Activated T-cell treated with anti-CD3 and anti-CD28 coated beads, Interleukin-2, amount 50 U/mL, for 48 hours (primary cell): ENCODE measurements around the gene HBP1.
A peak's percentile ranks its signal among the peaks of the same experiment; 100 is the strongest.
"Not testable (repeated sequence)": the region's sequence is repeated elsewhere in the genome, so short reads cannot be mapped to it uniquely, and the experiment has no call there.

Experiments used
- DNase-seq, 2 experiments: peaks; one replicate each; pipeline ENCODE4 v3.0.0-alpha.2; 2020

HBP1 gene

DNA sequence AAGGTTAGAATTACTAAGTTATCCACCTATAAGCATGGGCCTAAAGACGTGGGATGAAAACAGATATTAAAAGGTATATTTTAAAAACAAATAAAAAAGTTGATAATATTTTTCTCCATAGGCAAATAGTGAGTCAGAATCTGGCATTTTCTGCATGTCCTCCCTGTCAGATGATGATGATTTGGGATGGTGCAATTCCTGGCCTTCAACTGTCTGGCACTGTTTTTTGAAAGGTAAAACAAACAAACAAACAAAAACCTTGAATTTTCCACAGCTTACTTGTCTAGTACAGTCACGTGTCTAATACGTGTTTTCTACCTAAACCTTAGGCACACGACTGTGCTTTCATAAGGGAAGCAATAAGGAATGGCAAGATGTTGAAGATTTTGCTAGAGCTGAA lies 17.4 kb downstream of the HBP1 start:
- DNase-seq, result no peak

- no peak for DNase-seq
These were observed 19.0 kb downstream of the HBP1 start for GRCh38 chr7:107187774-107188173.

- DNase-seq, result no peak
These were observed 21.3 kb downstream of the HBP1 start for GRCh38 chr7:107190090-107190489.

DNA sequence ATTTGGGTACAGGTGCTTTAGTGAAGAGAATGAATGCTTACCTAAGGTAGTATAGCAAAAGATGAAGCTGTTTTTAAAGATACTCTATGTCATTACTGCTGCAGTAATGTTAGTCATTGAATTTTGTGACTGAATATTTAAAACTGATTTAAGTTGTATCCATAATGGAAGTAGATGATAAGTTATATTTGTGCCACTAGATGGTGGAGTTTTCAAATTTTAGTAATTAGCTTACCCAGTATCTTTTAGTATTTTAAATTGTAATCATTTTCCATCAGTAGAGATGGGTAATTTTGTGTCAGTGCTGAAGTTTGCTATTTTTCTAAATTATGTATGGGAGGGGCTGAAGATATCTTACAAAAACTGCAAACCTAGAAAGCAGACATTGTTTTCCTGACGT lies 25.2 kb downstream of the HBP1 start:
- DNase-seq, result no peak

DNA sequence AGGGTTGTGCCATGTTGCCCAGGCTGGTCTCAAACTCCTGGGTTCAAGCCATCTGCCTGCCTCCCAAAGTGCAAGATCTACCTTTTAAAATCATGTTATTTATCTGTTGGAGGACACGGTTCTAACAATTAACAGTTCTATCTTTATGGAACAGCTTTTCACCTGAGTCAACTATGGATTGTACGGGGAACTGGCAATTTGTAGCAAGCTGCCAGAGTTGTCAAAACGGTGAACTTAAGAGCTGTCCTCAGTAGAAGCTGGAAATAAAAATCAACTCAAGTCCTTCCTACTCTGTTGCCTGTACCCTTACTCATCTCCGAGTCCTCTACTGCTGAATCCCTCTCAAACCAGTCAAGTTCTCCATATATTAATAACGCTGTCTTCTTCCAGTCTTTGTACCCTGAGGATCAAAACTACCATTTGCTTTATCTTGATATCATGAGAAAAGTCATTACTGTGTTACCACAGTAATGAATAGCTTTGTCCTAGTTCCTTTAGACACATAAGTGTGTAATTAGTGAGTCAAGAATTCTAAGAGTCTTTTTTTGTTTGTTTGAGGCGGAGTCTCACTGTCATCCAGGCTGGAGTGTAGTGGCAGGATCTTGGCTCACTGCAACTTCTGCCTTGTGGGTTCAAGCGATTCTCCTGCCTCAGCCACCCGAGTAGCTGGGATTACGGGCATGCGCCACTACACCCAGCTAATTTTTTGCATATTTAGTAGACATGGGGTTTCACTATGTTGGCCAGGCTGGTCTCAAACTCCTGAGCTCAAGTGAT lies 28.2 kb downstream of the HBP1 start:
- no peak for DNase-seq

GRCh38 chr7:107201795-107202450 lies 33.1 kb downstream of the HBP1 start:
- peak; percentile 35 to 45 for DNase-seq

- DNase-seq, result no peak
These were observed 34.8 kb downstream of the HBP1 start for GRCh38 chr7:107203607-107204006.

DNA sequence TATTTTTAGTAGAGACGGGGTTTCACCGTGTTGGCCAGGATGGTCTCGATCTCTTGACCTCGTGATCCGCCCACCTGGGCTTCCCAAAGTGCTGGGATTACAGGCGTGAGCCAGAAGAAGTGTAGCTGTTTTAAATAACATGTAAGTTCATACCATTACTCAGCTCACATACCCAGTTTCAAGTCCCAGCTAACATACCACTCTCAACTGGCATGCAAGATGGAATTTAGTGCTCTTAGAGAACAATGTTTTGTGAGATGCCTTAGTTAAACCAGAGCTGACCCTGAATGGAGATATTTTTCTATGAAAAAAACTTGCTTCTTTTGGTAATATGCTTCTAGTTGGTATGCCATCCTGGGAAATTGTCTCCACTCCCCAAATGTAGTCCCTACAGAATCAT lies 37.3 kb downstream of the HBP1 start:
- no peak for DNase-seq

- no peak for DNase-seq
These were observed 37.9 kb downstream of the HBP1 start for GRCh38 chr7:107206706-107207105.

DNA sequence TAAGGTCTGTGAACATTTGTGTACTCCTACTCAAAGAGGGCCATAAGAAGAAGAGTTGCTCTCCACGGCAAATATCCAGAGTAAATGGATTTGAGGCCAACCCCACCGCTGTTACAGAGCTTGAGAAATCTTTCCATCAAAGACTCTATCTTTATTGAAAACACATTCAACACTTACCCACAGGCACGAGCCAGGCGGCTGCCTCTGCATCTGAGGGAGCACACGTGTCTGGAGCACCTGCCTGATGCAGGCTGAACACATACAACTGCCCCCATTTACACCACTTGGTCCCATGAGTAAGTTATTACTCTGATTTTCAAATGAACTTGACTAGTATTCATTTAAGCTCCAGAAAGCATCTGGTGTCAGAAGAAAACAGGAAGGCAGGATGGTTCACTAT lies 38.7 kb downstream of the HBP1 start:
- no peak for DNase-seq

DNA sequence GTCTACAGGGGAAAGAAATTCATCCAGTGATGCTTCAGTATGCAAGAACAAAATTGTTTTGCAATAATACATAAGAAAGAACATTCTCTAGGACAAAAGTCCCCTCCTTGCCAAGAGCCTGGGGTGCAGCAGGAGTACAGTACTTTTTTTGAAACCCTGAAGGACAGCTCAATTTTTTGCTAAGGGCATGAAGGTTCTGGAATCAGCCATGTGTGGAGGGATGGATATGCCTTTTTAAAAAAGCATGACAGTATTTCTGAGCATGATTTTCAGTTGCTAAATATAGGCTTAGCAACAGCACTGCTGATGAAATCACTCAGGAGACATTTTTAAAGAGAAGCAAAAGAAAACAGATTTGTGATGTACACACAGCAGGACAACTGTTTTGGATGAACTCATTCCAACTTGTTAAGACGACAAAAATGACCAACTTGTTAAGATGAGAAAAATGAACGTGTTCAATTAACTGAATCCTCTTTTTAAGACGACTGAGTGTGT lies 39.3 kb downstream of the HBP1 start:
- DNase-seq, result no peak

DNA sequence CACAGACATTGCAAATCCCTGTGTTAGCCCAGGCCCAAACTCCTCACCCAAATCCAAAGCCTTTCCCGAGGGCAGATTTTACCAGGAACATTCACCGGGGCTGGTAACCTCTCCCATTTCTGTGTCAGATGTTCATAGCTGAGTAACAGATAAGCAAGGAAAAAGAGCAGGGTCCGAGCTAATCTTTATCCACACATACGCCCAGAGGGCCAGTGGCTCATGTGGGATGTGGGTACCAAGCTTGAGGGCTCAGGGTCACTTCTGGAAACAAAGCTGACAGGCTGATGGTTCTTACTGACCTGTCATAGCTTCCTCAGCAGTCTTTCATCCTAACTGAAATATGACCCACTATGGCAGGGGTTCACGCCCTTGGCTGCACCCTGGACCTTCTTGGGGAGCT lies 39.8 kb downstream of the HBP1 start:
- DNase-seq, result no peak

DNA sequence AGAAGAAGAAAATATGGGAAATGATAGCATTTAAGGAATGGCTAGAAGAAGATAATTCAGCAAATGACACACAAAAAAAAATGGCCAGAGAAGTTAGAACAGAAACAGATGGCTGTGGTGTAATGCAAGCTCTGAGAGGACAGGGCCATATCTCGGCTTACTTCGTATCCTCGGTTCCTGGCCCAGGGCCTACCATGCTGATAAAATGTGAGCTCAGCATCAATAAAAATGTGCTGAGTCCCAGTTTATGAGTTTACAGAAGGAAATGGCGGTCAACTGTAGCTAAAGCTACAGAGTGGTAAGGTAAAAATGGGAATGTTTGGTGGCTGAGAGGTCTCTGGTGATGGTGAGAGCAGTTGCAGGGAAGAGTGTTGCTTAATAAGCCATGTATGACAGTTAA lies 40.8 kb downstream of the HBP1 start:
- no peak for DNase-seq

- no peak for DNase-seq
These were observed 41.6 kb downstream of the HBP1 start for GRCh38 chr7:107210400-107210799.

- DNase-seq, result no peak
These were observed 43.9 kb downstream of the HBP1 start for GRCh38 chr7:107212725-107213124.

- no peak for DNase-seq
These were observed 44.5 kb downstream of the HBP1 start for GRCh38 chr7:107213193-107213788.

- no peak for DNase-seq
These were observed 45.1 kb downstream of the HBP1 start for GRCh38 chr7:107213945-107214344.

GRCh38 chr7:107219563-107220244 lies 50.9 kb downstream of the HBP1 start:
- DNase-seq, result no peak

- DNase-seq, result no peak
These were observed 51.6 kb downstream of the HBP1 start for GRCh38 chr7:107220356-107220755.

DNA sequence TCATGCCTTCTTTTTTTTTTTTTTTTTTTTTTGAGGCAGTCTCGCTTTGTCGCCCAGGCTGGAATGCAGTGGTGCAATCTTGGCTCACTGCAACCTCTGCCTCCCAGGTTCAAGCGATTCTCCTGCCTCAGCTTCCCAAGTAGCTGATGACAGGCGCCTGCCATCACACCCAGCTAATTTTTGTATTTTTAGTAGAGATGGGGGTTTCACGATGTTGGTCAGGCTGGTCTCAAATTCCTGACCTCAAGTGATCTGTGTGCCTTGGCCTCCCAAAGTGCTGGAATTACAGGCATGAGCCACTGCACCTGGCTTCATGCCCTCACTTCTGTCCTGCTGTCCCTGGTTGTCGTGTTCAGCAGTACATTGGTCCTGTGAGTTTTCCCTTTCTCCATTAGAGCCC lies 52.0 kb downstream of the HBP1 start:
- DNase-seq, result not testable (repeated sequence)

DNA sequence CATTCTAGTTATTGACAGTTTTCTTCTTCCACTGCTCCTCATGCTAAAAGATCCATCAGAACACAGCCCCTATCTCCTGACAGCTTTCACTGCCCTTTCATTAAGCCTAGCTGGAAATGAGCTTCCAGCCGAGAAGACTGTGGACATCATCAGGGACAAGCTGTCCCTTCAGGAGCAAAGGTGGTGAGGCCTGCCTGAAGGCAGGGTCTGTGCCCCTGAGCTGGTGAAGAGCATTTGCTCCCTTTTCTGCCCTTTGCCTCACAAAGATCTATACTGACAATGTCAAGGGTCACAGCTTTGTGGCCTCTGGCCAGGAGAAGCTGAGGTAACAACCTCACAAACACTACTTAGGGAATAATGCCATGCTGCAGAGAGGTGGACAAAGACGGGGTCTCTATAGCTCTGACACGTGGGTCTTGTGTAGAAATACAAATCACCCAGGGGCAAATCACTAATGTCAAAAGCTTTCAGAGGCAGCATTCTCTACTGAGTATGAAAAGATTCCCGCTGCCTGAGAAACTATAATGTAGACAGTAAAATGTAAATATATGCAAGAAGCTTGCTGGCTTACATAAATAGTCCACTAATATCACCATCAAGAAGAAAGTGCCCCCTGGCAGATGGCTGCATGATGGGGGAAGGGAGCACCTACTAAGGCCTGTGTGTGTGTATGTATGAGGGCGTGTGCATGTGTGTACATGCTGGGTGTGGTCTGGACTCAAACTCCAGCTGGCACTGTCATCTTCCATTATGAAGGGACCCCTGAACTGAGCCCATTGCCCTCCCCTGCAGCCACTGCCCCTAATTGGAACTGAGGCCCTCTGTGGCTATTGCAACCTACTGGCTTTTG lies 55.8 kb downstream of the HBP1 start:
- DNase-seq, result no peak

DNA sequence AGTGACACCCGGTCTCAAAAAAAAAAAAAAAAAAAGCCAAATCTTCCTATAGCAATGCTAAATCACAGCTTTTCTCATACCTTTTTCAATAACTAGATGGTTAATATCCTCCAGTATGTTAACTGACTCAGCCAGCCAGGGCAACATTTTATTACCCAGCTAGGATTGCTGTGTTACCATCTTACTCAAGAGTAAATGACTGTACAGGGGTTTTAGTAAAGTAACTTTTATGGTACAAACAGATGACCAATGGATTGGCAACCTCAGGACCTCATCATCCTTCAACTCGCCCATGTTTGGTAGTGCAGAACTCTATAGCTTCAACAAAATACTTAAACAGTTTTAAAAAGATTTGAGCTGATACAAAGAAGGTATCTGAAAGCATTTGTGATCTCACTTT lies 59.5 kb downstream of the HBP1 start:
- no peak for DNase-seq

- no peak for DNase-seq
These were observed 61.5 kb downstream of the HBP1 start for GRCh38 chr7:107230334-107230733.
